Nephron progenitor cell (in vitro differentiated cells): ENCODE results near the gene CMTM1.
A peak's percentile ranks its signal among the peaks of the same experiment; 100 is the strongest.
"Not testable (repeated sequence)": the region's sequence is repeated elsewhere in the genome, so short reads cannot be mapped to it uniquely, and the experiment has no call there.

Experiments
- DNase-seq: peaks from one replicate; pipeline ENCODE4 v3.0.0; 2021
- H3K27ac Mint-ChIP-seq: 2 replicates; pipeline ENCODE4 v1.8.0; 2021; ENCODE audit warnings: mild to moderate bottlenecking, moderate library complexity, mixed read lengths
- H3K27me3 Mint-ChIP-seq: 2 replicates; pipeline ENCODE4 v1.8.0; 2021; ENCODE audit warnings: mild to moderate bottlenecking, low read depth, mixed read lengths; ENCODE audit not compliant: poor library complexity
- H3K36me3 Mint-ChIP-seq: 2 replicates; pipeline ENCODE4 v1.8.0; 2021; ENCODE audit warnings: low read depth, mixed read lengths
- H3K4me1 Mint-ChIP-seq: 2 replicates; pipeline ENCODE4 v1.8.0; 2021; ENCODE audit warnings: mixed read lengths
- H3K4me3 Mint-ChIP-seq: 2 replicates; pipeline ENCODE4 v1.8.0; 2021; ENCODE audit warnings: mild to moderate bottlenecking, moderate library complexity, mixed read lengths
- H3K9me3 Mint-ChIP-seq: 2 replicates; pipeline ENCODE4 v1.8.0; 2021; ENCODE audit warnings: mild to moderate bottlenecking, moderate library complexity, mixed read lengths
- TF ChIP-seq, protein P1 (sequence below): fragments of 200-600 bp; sonication (generic); IDR thresholded peaks from 2 replicates; pipeline ENCODE4 v1.5.0; 2021; ENCODE audit warnings: antibody characterized with exemption

Gene CMTM1

DNA sequence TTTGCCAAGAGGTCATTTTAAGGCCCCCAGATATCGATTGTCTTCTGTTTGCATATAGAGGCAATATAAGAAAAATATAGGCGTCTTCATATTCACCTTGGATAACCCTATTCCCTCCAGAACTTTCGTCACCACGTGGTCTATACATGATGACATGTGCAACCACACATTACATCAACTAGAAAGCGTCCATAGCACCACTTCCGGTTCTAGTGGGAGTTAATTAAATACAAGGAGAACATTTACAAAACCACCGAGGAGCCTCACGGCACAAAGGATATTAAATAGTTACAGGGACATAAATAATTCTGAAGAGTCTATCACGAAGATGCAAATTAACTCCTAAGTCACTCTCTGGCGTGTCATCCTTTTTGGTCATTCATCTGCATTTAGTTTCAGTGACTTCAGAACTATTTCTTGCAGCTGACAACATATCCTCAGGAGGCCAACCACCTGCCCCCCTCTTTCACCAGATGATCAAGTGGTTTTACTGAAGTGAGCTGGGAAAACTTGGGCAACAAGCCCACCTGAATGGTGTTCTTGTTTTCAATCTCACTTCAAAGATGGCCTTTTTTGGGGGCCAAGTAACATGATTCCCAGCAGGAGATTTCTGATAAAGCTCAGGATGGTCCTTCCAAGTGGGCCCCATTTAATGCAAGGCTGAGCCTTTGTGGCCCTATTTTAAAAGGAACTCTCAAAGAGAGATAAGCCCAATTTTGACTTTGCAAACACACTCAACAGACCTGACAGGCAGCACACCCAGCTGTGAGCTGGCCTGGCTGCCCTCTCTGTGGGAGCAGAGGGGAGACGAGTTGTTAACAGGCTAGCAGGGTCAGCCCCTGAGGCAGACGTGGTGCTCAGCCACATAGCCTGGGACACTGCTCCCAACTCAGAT is 53.5 kb downstream of the CMTM1 start:
- Mint-ChIP-seq H3K27ac (no peak overlapping the region), H3K4me3 (no peak overlapping the region), H3K27me3 (peaks cover 3% of the 10 kb centered on the region), H3K9me3 (no peaks in the 10 kb centered on the region), H3K36me3 (peaks cover 15% of the 10 kb centered on the region), H3K4me1 (peaks cover 62% of the 10 kb centered on the region)
- no peak for DNase-seq
- TF ChIP-seq, protein P1, sequence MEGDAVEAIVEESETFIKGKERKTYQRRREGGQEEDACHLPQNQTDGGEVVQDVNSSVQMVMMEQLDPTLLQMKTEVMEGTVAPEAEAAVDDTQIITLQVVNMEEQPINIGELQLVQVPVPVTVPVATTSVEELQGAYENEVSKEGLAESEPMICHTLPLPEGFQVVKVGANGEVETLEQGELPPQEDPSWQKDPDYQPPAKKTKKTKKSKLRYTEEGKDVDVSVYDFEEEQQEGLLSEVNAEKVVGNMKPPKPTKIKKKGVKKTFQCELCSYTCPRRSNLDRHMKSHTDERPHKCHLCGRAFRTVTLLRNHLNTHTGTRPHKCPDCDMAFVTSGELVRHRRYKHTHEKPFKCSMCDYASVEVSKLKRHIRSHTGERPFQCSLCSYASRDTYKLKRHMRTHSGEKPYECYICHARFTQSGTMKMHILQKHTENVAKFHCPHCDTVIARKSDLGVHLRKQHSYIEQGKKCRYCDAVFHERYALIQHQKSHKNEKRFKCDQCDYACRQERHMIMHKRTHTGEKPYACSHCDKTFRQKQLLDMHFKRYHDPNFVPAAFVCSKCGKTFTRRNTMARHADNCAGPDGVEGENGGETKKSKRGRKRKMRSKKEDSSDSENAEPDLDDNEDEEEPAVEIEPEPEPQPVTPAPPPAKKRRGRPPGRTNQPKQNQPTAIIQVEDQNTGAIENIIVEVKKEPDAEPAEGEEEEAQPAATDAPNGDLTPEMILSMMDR: no peak

DNA sequence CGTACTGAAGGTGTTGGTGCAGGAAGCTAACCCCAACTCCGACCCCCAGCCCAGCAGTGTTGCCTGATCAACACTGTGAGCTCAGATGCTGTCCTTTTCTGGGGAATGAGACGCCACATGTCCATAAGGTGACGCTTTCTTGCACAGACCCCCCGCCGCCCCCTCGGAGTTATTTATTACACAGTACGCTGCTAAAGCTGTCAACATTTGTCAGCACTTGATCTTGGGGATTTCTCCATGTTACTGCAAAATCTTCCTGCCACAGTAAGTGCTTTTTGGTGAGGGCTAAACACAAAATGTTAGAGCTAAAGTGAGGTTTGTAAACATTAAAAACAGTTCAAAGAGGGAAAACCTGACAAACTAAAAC is 54.2 kb downstream of the CMTM1 start:
- peak overlapping the region; percentile 72 for H3K27ac Mint-ChIP-seq

DNA sequence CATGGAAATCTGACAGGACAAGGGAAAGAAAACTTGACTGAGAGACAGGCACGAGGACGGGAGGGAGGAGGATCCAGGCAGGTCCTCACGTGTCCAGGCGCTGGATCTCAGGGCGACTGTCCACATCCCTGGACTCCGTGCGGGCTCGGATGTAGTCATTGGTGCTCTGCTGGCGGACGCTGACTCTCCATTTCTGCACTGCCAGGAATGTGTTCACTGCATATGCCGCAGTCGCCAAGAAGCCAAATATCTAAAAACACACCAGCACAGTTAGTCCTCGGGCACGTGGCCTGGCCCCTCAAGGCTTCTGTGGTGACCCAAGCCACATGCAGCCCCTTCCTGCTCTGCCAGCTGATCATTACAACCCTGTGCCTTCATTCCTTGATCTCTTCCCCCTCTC is 55.7 kb downstream of the CMTM1 start:
- TF ChIP-seq, protein P1: no peak
- Mint-ChIP-seq H3K27ac (no peak overlapping the region), H3K9me3 (no peaks in the 10 kb centered on the region), H3K36me3 (no peaks in the 10 kb centered on the region), H3K27me3 (peaks cover 3% of the 10 kb centered on the region), H3K4me3 (no peak overlapping the region), H3K4me1 (peaks cover 56% of the 10 kb centered on the region)
- no peak for DNase-seq

More for the DNA sequence above, 54.2 kb downstream of the CMTM1 start:
- peaks cover 8% of the 10 kb centered on the region for H3K36me3 Mint-ChIP-seq
- H3K9me3 Mint-ChIP-seq: no peaks in the 10 kb centered on the region
- H3K27me3 Mint-ChIP-seq: peaks cover 3% of the 10 kb centered on the region
- H3K4me1 Mint-ChIP-seq: peaks cover 62% of the 10 kb centered on the region
- H3K4me3 Mint-ChIP-seq: no peak overlapping the region
- DNase-seq: peak; percentile 45
- TF ChIP-seq, protein P1: no peak

DNA sequence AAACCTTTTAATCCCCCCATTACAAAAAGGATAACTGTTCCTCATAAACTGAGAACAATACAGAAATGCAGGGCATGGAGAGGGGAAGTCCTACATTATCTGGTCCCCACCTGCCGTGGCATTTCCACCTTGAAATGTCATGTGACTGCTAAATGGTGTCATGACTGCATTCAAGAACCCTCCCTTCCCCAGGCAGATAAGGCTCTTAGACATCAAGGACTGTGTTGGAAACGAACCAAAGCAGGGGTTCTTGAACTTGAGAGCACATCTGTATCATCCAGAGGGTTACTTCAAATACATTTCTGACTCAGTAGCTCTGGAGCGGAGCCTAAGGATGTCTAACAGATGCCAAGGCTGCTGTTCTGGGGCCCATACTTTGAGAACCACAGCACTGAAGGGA is 56.6 kb downstream of the CMTM1 start:
- no peaks in the 10 kb centered on the region for H3K36me3 Mint-ChIP-seq
- H3K27me3 Mint-ChIP-seq: peaks cover 3% of the 10 kb centered on the region
- H3K4me1 Mint-ChIP-seq: peaks cover 52% of the 10 kb centered on the region
- TF ChIP-seq, protein P1: no peak
- no peaks in the 10 kb centered on the region for H3K9me3 Mint-ChIP-seq
- no peak overlapping the region for H3K27ac Mint-ChIP-seq
- no peak for DNase-seq
- no peak overlapping the region for H3K4me3 Mint-ChIP-seq

DNA sequence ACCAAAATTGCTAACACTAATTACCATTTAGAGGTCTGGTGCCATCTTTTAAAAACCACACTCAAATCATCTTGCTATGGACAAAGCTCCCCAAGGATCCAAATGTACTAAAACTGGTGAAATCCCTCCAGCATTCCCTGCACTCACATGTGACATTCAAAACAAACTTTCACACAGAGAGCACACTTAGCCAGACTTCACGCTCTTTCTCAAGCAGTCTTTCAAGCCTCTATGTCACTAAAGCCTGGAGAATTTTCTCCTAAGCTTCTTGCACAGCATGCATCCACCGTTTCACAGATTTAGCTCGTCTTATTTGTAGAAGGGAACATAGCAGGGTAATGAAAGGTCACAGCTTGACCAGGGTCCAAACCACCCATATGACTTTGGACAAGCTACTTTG is 57.5 kb downstream of the CMTM1 start:
- H3K4me1 Mint-ChIP-seq: peaks cover 51% of the 10 kb centered on the region
- TF ChIP-seq, protein P1: no peak
- no peaks in the 10 kb centered on the region for H3K36me3 Mint-ChIP-seq
- no peak for DNase-seq
- no peak overlapping the region for H3K4me3 Mint-ChIP-seq
- no peaks in the 10 kb centered on the region for H3K9me3 Mint-ChIP-seq
- peak overlapping the region; percentile 55 for H3K27ac Mint-ChIP-seq
- H3K27me3 Mint-ChIP-seq: peaks cover 3% of the 10 kb centered on the region

DNA sequence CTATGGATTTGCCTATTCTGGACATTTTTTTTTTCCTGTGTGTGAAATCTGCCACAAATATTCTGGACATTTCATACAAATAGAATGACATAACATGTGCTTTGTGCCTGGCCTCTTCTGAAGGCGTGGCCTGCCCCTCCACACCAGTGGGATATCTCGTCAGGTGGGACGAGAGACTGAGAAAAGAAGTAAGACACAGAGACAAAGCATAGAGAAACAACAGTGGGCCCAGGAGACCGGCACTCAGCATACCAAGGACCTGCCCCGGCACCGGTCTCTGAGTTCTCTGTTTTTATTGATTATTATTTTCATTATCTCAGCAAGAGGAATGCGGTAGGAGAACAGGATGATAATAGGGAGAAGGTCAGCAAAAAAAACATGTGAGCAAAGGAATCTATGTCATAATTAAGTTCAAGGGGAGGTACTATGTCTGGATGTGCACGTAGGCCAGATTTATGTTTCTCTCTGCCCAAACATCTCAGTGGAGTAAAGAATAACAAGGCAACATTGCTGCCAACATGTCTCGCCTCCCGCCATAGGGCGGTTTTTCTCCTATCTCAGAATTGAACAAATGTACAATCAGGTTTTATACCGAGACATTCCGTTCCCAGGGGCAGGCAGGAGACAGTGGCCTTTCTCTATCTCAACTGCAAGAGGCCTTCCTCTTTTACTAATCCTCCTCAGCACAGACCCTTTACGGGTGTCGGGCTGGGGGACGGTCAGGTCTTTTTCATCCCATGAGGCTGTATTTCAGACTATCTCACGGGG is 61.6 kb downstream of the CMTM1 start:
- DNase-seq, H3K9me3 Mint-ChIP-seq, H3K27me3 Mint-ChIP-seq, H3K4me3 Mint-ChIP-seq: not testable (repeated sequence)
- Mint-ChIP-seq H3K27ac (peak overlapping the region; percentile 46), H3K36me3 (peaks cover 20% of the 10 kb centered on the region), H3K4me1 (peaks cover 20% of the 10 kb centered on the region)
